B cell (primary cell): ENCODE results near the gene TPD52L3. TPM values are rescaled to one million over a fixed set of nuclear protein-coding genes. Genes with fewer than 3 reads are reported as not detected.

ENCODE experiments used
- ATAC-seq: fragments of 200-7000 bp; cut with Tn5 transposase; one replicate; pipeline ENCODE4 v1.10.0; 2021; ENCODE audit warnings: low read depth, mild to moderate bottlenecking, moderate number of reproducible peaks, moderate library complexity
- CTCF ChIA-PET: fragments of 350-600 bp; sonication (Branson Sonifier 250); formaldehyde crosslinking; loops from one replicate; lab custom pipeline; 2021; ENCODE audit warnings: antibody characterized with exemption, inconsistent platforms; lab: Charles Lee
- POLR2A ChIA-PET: fragments of 350-600 bp; sonication (Branson Sonifier 250); formaldehyde crosslinking; loops from one replicate; lab custom pipeline; 2021; ENCODE audit warnings: antibody characterized with exemption; lab: Charles Lee
- DNase-seq: peaks from one replicate; pipeline ENCODE4 v3.0.0; 2013
- H2AFZ ChIP-seq: 2 replicates; pipeline ENCODE4 v1.6.1; 2012; ENCODE audit warnings: mild to moderate bottlenecking, low read depth, low read length; ENCODE audit not compliant: insufficient read depth, poor library complexity, severe bottlenecking
- H3K27ac ChIP-seq, 2 donors: 1 replicate in 1 of 2; 2 replicates in 1 of 2; pipeline ENCODE4 v1.5.1; 2012 to 2013; ENCODE audit warnings: low read length in 2 of 2, mild to moderate bottlenecking in 2 of 2, moderate library complexity in 1 of 2
- H3K27me3 ChIP-seq, 4 experiments: fragments of 200-600 bp in 1 of 4; sonication (generic) in 1 of 4; replicated peaks in 1 of 4; 1 replicate in 2 of 4; 2 replicates in 2 of 4; pipeline versions ENCODE4 v1.6.1 to v1.7.0; 2013 to 2016; ENCODE audit warnings: low read length in 3 of 4, mild to moderate bottlenecking in 2 of 4, mixed read lengths in 1 of 4, moderate library complexity in 1 of 4; ENCODE audit not compliant: insufficient read depth in 4 of 4, control insufficient read depth in 3 of 4; ENCODE audit errors: control extremely low read depth in 1 of 4
- H3K36me3 ChIP-seq, 2 experiments: replicated peaks in 1 of 2; 1 replicate in 1 of 2; 2 replicates in 1 of 2; pipeline versions ENCODE4 v1.6.1 to v1.7.1; 2013; ENCODE audit warnings: low read length in 1 of 2; ENCODE audit not compliant: insufficient read depth in 2 of 2, control insufficient read depth in 1 of 2; ENCODE audit errors: control extremely low read depth in 1 of 2, extremely low read depth in 1 of 2
- H3K4me1 ChIP-seq, 2 donors: fragments of 200-600 bp in 1 of 2; sonication (generic) in 1 of 2; 1 replicate in 1 of 2; 2 replicates in 1 of 2; pipeline versions ENCODE4 v1.5.1 to v1.6.1; 2013 to 2017; ENCODE audit warnings: low read length in 2 of 2; ENCODE audit not compliant: control insufficient read depth in 2 of 2, insufficient read depth in 2 of 2
- H3K4me2 ChIP-seq: replicated peaks from 2 replicates; pipeline ENCODE3; 2012; ENCODE audit warnings: mild to moderate bottlenecking, low read depth, low read length; ENCODE audit not compliant: poor library complexity, severe bottlenecking
- H3K4me3 ChIP-seq, 5 experiments: fragments of 200-600 bp in 1 of 5; sonication (generic) in 1 of 5; 1 replicate in 3 of 5; 2 replicates in 2 of 5; pipeline versions ENCODE4 v1.5.1 to v1.7.0; 2011 to 2016; ENCODE audit warnings: low read length in 4 of 5, mild to moderate bottlenecking in 4 of 5, low read depth in 2 of 5, control low read depth in 1 of 5, moderate library complexity in 1 of 5; ENCODE audit not compliant: insufficient read depth in 1 of 5; ENCODE audit errors: control extremely low read depth in 1 of 5, extremely low read depth in 1 of 5
- H3K79me2 ChIP-seq: fragments of 200-600 bp; sonication (generic); one replicate; pipeline ENCODE4 v1.6.0; 2016; ENCODE audit warnings: low read length; ENCODE audit not compliant: control insufficient read depth, insufficient read depth
- H3K9ac ChIP-seq: fragments of 200-600 bp; sonication (generic); 2 replicates; pipeline ENCODE4 v1.6.1; 2017; ENCODE audit warnings: mild to moderate bottlenecking, low read length, moderate library complexity
- H3K9me3 ChIP-seq, 3 donors: one replicate each; pipeline versions ENCODE4 v1.6.1 to v1.7.1; 2013; ENCODE audit warnings: low read length in 2 of 3; ENCODE audit not compliant: control insufficient read depth in 2 of 3, insufficient read depth in 1 of 3; ENCODE audit errors: control extremely low read depth in 1 of 3
- H4K20me1 ChIP-seq: 2 replicates; pipeline ENCODE4 v1.6.0; 2012; ENCODE audit warnings: mild to moderate bottlenecking, low read length; ENCODE audit not compliant: insufficient read depth, control insufficient read depth, poor library complexity, severe bottlenecking
- H3K27ac Mint-ChIP-seq: one replicate; pipeline ENCODE4 v1.8.0; 2021; ENCODE audit warnings: mixed read lengths
- H3K27me3 Mint-ChIP-seq: one replicate; pipeline ENCODE4 v1.8.0; 2021; ENCODE audit warnings: mixed read lengths
- H3K4me1 Mint-ChIP-seq: one replicate; pipeline ENCODE4 v1.8.0; 2021; ENCODE audit warnings: mixed read lengths
- H3K4me3 Mint-ChIP-seq: one replicate; pipeline ENCODE4 v1.8.0; 2021; ENCODE audit warnings: mixed read lengths
- H3K9me3 Mint-ChIP-seq: one replicate; pipeline ENCODE4 v1.8.0; 2022; ENCODE audit warnings: mixed read lengths; ENCODE audit not compliant: insufficient read depth
- EZH2 ChIP-seq: IDR thresholded peaks from 2 replicates; pipeline ENCODE4 v1.6.1; 2012; ENCODE audit warnings: borderline replicate concordance, low read depth, mild to moderate bottlenecking, moderate library complexity, low read length; ENCODE audit not compliant: insufficient read depth, poor library complexity, severe bottlenecking
- intact Hi-C: fragments of 100-400 bp; cut with micrococcal nuclease; formaldehyde crosslinking; loops from one replicate; pipeline ENCODE4 v1.10.0; 2022
- polyA plus RNA-seq: library from polyadenylated mRNA; depleted of rRNA; stranded (reverse); fragments of >200 nt; gene quantifications from 2 replicates; pipeline ENCODE4 v1.2.3, GENCODE V29; 2012
- total RNA-seq, 2 donors: library from RNA; stranded (reverse); fragments of 120-200 nt in 1 of 2; gene quantifications; 1 replicate in 1 of 2; 2 replicates in 1 of 2; pipeline versions ENCODE4 v1.2.3 to v1.2.4, GENCODE V29; 2013 to 2022
- TF ChIP-seq, protein P1 (sequence below): fragments of 200-600 bp; IDR thresholded peaks from one replicate; pipeline ENCODE4 v1.8.0; 2022; ENCODE audit warnings: antibody characterized with exemption, mild to moderate bottlenecking

Gene TPD52L3
- total and polyA plus RNA-seq, 2 donors (not counting 1 experiment from before 2014, with no cell fraction given) = not detected

DNA sequence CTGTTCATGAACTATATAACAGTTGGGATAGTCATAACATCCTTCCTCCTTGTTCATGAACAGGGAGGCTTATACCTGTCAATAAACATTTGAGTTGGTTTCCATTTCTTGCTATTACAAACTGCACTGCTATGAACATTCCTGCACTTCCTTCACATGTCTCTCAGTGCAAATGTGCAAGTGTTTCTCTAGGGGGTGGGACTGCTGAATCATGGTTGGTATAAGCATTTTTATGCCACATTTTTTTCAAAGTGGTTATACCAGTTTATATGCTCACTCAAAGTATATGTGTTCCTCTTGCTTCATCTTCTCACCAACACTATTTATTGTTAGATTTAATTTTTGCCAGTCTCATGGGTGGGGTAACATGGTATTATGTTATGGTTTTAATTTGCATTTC lies 25.8 kb upstream of the TPD52L3 start:
- Histone ChIP-seq H3K9ac (no peak overlapping the region), H3K36me3 (no peaks in the 10 kb centered on the region), H3K27ac (no peak overlapping the region), H2AFZ (no peak overlapping the region), H3K4me3 (no peak overlapping the region), H3K4me2 (no peak overlapping the region), H4K20me1 (no peaks in the 10 kb centered on the region), H3K27me3 (no peaks in the 10 kb centered on the region), H3K9me3 (peaks cover 0 to 1% (median 0%) of the 10 kb centered on the region in 3 donors), H3K4me1 (no peaks in the 10 kb centered on the region), H3K79me2 (no peaks in the 10 kb centered on the region)
- intact Hi-C loops = no loop called here
- H3K4me1 Mint-ChIP-seq = no peaks in the 10 kb centered on the region
- ATAC-seq (no peak), DNase-seq (no peak)
- TF ChIP-seq EZH2 = no peak
- TF ChIP-seq, protein P1, sequence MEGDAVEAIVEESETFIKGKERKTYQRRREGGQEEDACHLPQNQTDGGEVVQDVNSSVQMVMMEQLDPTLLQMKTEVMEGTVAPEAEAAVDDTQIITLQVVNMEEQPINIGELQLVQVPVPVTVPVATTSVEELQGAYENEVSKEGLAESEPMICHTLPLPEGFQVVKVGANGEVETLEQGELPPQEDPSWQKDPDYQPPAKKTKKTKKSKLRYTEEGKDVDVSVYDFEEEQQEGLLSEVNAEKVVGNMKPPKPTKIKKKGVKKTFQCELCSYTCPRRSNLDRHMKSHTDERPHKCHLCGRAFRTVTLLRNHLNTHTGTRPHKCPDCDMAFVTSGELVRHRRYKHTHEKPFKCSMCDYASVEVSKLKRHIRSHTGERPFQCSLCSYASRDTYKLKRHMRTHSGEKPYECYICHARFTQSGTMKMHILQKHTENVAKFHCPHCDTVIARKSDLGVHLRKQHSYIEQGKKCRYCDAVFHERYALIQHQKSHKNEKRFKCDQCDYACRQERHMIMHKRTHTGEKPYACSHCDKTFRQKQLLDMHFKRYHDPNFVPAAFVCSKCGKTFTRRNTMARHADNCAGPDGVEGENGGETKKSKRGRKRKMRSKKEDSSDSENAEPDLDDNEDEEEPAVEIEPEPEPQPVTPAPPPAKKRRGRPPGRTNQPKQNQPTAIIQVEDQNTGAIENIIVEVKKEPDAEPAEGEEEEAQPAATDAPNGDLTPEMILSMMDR = no peak
- CTCF ChIA-PET = no interaction called here
- no peak overlapping the region for H3K27ac Mint-ChIP-seq
- no peak overlapping the region for H3K4me3 Mint-ChIP-seq
- no peaks in the 10 kb centered on the region for H3K9me3 Mint-ChIP-seq
- POLR2A ChIA-PET = no interaction called here
- H3K27me3 Mint-ChIP-seq = peaks cover 15% of the 10 kb centered on the region

DNA sequence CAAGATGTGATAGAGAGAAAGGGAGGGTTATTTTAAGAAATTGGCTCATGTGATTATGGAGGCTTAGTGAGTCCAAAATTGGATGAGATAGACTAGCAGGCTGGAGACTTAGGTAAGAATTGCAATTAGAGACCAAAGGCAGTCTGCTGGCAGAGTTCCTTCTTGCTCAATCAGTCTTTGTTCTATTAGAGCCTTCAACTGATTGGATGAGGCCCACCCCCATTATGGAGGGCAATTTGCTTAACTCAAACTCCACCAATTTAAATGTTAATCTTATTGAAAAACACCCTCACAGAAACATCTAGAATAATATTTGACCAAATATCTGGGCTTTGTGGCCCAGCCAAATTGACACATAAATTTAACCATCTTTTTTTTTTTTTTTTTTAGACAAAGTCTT lies 23.9 kb upstream of the TPD52L3 start:
- Histone ChIP-seq H3K79me2 (no peaks in the 10 kb centered on the region), H3K9me3 (peaks cover 0 to 1% (median 0%) of the 10 kb centered on the region in 3 donors), H3K4me1 (no peaks in the 10 kb centered on the region), H3K27ac (no peak overlapping the region), H2AFZ (no peak overlapping the region), H3K9ac (no peak overlapping the region), H3K4me2 (no peak overlapping the region), H3K4me3 (no peak overlapping the region), H4K20me1 (no peaks in the 10 kb centered on the region), H3K27me3 (no peaks in the 10 kb centered on the region), H3K36me3 (no peaks in the 10 kb centered on the region)
- ATAC-seq (no peak), DNase-seq (no peak)
- intact Hi-C loops = no loop called here
- Mint-ChIP-seq H3K4me1 (no peaks in the 10 kb centered on the region), H3K9me3 (no peaks in the 10 kb centered on the region), H3K27me3 (peaks cover 15% of the 10 kb centered on the region), H3K27ac (no peak overlapping the region), H3K4me3 (no peak overlapping the region)
- ChIA-PET CTCF (interaction anchor here (4.8 kb wide), 1 partner anchor 418 kb away, joined by 38 read pairs; no protein-coding TSS in a partner anchor), POLR2A (no interaction called here)
- no peak for TF ChIP-seq EZH2
- TF ChIP-seq, protein P1 = no peak
